GM03348 (cell line): ENCODE measurements around the gene SIRT1.
"Not testable (repeated sequence)": the region's sequence is repeated elsewhere in the genome, so short reads cannot be mapped to it uniquely, and the experiment has no call there.

Experiments
- DNase-seq: peaks from one replicate; pipeline ENCODE4 v3.0.0; 2012; ENCODE audit warnings: low spot score

The SIRT1 gene

GRCh38 chr10:67884313-67884841, at the start of gene SIRT1:
Gene SIRT1, plus strand, starts transcription at chr10:67884656. Its CDS starts 66 bp downstream, at chr10:67884722.
- DNase-seq, result peak; percentile 97

GRCh38 chr10:67835541-67836394, 48.7 kb upstream of the SIRT1 start:
- not testable (repeated sequence) for DNase-seq

DNA sequence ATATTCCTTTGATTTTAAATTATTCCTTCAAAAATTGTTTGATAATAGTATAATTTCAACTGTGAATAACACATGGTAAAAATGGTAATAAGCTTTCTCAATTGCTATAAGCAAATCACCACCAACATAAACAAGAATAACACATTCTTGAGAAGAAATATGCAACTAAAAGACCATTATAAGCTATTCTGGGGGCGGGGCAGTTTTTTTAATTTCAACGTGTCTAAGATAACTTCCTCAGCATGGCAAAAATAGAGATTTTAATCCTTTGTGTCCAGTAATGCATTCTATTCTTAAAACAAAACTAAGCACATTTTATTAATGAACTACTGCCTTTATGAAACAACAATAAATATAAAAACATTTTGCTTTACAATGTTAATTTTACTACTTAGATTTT, 48.0 kb upstream of the SIRT1 start:
- no peak for DNase-seq

DNA sequence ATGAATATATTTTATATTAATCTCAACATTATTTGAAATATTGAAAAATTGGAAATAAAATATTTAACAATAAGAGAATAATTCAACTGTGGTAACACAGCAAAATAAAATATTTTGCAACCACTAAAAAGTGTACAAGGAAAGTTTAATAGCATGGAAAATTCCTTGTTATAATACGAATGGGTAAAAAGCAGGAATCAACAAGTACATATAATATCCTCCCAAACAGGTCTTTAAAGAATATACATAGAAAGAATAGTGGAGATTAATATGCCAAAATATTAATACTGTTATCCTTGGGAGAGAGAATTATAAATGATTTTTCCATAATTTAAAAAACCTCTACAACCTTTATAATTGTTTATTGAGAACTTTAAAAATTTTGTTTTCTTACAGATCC, 47.5 kb upstream of the SIRT1 start:
- no peak for DNase-seq

DNA sequence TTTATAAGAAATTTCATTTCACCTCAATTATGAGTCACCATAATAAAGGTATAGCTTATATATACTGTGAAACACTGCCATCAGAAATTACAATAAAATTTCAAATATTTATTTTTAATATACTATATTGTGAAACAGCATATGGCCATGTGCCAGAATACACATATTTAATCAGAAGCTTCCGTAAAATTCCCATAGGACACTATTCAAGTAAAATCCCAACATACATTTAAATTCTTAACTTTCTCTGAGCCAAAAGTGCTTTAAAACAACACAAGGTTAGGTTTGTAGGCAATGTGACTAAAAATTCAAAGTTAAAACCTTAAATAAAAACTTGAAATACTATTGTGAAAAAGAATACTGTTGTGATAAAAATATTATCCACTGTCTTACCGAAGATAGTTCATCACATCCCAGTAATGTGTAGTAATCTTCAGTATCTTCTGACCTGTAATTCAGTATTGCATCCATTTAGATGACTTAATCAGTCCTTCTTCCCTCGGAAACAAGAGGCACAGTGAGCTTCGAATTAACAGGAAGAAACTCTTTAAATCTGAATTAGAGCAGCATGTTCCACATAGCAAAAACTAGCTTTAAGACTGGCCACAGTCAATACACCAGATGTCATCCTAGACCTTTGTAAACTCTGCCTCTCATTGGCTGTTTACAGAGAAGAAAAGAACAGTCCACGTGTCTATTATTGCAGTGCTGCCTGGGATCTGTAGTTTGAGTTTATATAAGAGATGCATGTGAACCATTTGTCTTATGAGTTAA, 46.7 kb upstream of the SIRT1 start, which contains the start of gene DNAJC12:
Gene DNAJC12 (minus strand): TSS at position 648 of the 774 bp plus-strand sequence. CDS start 177 bp downstream, at position 471.
- peak; percentile 44 for DNase-seq

DNA sequence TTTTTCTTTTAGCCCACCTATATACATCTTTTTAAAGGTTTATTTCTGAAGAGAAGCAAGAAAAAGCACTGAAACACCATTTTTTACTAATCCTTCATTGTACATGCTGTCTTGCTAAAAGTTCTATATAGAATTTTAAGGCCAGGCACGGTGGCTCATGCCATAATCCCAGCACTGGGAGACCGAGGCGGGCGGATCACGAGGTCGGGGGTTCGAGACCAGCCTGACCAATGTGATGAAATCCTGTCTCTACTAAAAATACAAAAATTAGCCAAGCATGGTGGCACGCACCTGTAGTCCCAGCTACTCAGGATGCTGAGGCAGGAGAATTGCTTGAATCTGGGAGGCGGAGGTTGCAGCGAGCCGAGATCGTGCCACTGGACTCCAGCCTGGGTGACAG, 44.9 kb upstream of the SIRT1 start:
- DNase-seq, result not testable (repeated sequence)

- DNase-seq, result no peak
Observed at GRCh38 chr10:67839951-67840350, 44.5 kb upstream of the SIRT1 start.

- DNase-seq, result no peak
Observed at GRCh38 chr10:67841737-67842136, 42.7 kb upstream of the SIRT1 start.

DNA sequence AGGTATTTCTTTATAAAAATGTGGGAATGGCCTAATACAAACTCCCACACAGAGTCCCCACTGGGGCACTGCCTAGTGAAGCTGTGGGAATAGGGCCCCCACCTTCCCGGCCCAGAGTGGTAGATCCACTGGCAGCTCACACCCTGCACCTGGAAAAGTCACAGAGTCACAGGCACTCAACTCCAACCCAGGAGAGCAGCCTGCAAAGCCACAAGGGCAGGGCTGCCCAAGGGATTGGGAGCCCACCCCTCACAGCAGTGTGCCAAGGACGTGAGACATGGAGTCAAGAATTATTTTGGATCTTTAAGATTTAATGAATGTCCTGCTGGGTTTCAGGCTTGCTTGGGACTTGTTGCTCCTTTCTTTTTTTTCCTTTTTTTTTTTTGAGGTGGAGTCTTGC, 41.2 kb upstream of the SIRT1 start:
- DNase-seq, result no peak

DNA sequence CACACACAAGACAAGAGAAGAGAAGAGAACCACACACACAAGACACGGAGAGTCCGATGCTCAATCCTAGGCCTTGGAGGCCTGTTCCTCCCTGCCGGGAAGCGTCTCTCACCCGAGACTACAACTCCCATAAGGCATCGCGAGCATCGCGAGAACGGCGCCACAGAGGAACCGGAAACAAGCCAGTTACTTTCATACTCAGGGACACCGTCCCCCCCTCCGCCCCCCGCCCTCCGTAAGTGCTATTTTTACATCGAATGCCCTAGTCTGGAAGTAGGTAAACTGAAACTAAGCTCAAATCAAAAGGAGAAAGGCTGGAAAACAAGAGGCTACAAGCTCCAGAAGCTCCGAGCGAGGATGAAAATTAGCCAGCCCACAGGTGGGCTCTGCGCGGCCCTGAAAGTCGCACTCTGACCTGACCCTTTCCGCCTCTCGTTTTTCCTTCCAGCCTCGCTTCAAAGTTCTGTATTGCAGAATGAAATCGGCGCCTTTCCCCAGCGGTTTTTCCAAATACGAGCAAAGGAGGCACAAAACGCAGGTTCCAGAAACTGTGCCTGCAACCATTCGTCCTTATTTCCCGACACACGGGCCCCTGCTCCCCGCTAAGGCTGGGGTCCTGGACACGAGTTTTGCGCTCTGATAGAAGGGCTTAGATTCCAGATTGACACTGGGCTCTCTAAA, 35.0 kb upstream of the SIRT1 start:
- DNase-seq, result peak; percentile 92

DNA sequence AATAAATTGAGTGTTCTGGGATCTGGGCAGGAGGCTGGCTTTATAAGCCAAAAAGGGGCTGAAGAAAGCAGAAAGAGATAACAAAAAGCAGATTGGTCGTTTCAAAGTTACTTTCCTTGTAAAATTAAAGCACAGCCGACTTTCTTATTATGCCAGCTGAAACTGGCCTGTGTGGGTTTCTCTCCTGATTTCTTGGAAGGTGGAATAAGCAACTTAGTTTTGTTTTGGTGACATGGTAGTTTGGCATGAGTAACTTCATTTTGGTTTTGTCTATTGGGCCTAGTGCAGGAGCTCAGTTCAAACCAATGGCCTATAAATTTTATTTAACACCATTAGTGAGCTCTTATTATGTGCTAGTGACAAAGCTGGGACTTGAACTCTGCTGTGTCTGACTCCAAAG, 33.3 kb upstream of the SIRT1 start:
- DNase-seq, result no peak

DNA sequence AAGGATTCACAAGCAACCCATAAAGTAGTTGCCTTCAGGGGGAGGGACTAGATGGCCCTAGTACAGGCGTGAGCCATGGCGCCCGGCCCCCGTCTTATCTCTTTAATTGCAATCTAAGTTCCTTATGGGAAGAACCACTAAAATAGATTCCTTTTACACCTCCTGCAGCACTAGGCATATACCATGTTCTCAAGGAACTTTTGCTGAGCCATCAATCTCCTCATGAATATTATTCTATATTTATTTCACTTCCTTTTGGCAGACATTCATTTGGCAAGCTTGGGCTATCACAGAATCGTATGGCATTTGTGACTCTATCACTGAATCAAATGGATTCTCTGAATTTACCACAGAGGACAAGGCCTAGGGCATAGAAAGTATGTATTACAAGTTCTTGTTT, 31.7 kb upstream of the SIRT1 start:
- DNase-seq, result no peak

GRCh38 chr10:67853512-67853911, 30.9 kb upstream of the SIRT1 start:
- no peak for DNase-seq

DNA sequence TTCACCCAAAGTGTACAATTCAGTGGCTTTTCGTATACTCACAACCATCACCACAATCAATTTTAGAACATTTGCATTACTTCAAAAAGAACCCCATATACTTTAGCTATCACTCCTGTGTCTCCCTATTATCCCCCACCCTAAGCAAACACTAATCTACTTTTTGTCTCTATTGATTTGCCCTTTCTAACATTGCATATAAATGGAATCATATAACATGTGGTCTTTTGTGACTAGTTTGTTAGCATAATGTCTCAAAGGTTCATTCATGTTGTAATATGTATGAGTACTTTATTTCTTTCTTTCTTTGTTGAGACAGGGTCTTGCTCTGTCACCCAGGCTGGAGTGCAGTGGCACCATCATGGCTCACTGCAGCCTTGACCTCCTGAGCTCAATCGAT, 25.5 kb upstream of the SIRT1 start:
- no peak for DNase-seq

- peak; percentile 9 for DNase-seq
Observed at GRCh38 chr10:67861750-67862432, 22.6 kb upstream of the SIRT1 start.

DNA sequence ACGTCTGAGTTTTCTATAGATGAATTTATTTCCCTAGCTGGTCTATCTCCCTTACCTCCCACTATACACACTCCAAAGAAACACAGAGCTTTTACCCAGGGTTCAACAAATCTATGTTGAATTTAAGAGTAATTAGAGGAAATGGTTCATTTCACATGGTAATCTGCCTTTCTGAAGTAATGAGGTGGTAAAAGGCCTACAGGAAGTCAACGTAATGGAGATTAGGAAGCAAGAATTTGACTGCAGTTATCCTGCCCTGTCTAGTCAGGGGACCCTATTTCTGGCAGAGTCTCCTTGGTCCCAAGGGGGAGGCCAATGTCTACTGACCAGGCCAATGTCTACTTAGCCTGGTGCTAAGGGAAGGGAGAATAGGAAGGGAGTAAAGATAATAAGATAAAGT, 21.4 kb upstream of the SIRT1 start:
- no peak for DNase-seq

DNA sequence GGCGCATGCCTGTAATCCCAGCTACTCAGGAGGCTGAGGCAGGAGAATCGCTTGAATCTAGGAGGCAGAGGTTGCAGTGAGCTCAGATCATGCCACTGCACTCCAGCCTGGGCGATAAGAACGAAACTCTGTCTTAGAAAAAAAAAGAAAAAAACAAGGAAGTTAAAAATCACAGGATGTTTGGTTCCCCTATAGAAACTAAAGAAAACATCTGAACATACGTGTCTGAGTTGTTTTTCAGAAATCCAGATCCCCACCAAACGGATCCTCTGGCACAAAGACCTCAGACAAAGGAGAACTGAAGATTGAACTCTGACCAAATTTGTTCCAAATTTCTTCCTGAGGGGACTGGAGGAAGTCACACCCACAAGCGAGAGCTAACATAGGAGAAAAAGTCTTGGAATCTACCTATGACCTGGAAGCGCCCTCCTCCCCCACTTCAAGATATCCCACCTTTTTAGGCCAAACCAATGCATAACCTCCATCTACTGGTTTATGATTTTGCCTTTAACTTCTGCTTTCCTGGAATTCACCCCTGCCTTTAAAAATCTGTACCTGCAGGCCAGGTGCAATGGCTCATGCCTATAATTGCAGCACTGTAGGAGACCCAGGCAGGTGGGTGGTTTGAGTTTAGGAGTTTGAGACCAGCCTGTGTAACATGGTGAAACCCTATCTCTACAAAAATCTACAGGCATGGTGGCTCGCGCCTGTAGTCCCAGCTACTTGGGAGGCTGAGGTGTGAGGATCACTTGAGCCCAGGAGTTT, 19.7 kb upstream of the SIRT1 start:
- no peak for DNase-seq

DNA sequence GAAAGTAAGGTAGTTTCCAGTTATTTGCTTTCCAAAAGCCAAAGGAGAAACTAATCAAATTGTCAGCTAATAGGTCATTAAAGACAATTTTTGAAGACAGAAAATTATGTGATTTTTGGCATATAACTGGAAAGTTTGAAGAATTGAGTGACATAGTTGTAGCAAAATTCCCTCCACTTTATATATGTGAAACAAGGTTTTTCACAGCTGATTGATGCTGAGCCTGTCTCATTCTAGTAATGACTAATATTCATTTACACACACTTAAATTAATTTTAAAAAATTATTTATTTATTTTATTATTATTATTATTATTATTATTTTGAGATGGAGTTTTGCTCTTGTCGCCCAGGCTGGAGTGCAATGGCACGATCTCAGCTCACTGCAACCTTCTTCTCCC, 16.3 kb upstream of the SIRT1 start:
- no peak for DNase-seq

GRCh38 chr10:67869996-67870395, 14.5 kb upstream of the SIRT1 start:
- no peak for DNase-seq

DNA sequence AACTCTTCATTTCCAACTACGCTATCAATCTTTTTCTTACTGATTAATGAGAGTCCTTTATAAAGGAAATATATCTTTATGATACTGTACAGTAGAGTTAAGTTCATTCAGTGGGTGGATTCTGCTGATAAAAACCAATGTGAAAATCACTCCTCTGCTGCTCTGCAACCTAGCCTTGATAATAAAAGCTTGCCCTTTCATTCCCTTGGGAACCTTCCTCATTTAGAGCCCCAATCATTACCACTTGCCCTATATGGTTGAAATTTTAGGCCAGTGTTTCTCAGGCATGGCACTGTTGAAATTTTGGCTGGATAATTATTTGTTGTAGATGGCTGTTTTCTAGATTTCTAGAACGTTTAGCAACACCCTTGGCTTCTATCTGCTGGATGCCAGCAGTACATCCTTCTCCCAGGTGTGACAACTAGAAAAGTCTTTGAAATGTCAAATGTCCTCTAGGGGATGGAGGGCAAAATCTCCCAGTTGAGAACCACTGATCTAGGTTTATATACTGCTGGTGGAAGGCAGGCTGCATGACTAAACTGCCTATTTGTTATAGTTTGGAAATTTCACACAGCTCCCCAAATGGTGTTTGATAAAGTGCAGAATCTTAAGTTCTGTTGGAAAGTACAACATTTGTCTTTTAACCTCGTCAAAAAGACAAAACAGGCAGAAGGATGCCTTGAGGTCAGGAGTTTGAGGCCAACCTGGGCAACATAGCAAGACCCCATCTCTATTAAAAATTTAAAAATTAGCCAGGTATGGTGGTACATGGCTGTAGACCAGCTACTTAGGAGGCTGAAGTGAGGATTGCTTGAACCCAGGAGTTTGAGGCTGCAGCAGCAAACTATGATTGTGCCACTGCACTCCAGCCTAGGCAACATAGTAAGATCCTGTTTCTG, 8.9 kb upstream of the SIRT1 start:
- no peak for DNase-seq
